GM12801 (cell line): ENCODE results near the gene OPRM1.

Experiments
- TF ChIP-seq, protein P1 (sequence below): IDR thresholded peaks from one replicate; pipeline ENCODE4 v1.5.1; 2011; ENCODE audit warnings: control low read depth; ENCODE audit not compliant: insufficient read length; ENCODE audit errors: extremely low read depth

The OPRM1 gene

DNA sequence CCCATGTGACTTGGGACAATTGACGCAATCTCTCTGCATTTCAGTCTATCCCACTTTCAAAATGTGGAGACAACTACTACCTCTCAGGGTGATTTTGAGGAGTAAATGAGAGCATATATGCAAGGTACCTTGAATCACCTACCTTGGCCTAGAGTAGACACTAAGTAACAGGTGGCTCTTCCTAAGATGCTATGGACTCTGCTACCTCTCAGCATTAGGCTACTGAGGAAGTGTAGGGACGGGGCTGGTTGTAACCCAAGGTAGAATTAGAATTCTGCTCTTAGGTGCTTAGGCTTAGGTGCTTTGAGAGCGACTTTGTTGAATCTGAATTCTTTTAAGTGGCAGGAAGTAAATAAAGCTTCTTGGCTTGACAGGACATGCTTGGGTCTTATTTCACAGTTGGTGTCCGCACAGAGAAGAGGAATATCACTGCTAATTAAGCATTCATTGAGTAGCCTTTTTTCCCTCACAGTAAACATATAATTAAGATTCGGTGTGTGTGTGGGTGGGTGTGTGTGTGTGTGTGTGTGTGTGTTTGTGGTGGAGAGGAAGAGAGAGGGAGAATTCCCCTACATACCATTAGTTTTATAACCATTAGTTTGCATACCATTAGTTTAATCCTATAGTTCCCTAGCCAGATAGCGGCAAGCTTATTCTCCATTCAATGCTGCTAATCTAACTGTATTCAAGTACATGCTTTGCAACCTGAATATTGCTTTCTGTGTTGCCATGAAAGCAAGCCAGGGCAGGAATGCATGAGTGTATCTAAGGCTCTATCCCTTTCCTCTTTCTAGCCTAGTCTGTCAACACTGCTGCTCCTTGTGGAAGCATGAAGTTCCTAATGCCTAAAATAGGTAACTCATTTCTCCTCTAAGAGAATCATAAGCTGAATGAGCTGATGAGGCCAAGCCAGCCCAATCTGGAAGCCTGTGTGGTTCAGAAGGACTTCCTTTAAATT lies 205.0 kb downstream of the OPRM1 start:
- TF ChIP-seq, protein P1, sequence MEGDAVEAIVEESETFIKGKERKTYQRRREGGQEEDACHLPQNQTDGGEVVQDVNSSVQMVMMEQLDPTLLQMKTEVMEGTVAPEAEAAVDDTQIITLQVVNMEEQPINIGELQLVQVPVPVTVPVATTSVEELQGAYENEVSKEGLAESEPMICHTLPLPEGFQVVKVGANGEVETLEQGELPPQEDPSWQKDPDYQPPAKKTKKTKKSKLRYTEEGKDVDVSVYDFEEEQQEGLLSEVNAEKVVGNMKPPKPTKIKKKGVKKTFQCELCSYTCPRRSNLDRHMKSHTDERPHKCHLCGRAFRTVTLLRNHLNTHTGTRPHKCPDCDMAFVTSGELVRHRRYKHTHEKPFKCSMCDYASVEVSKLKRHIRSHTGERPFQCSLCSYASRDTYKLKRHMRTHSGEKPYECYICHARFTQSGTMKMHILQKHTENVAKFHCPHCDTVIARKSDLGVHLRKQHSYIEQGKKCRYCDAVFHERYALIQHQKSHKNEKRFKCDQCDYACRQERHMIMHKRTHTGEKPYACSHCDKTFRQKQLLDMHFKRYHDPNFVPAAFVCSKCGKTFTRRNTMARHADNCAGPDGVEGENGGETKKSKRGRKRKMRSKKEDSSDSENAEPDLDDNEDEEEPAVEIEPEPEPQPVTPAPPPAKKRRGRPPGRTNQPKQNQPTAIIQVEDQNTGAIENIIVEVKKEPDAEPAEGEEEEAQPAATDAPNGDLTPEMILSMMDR = no peak

DNA sequence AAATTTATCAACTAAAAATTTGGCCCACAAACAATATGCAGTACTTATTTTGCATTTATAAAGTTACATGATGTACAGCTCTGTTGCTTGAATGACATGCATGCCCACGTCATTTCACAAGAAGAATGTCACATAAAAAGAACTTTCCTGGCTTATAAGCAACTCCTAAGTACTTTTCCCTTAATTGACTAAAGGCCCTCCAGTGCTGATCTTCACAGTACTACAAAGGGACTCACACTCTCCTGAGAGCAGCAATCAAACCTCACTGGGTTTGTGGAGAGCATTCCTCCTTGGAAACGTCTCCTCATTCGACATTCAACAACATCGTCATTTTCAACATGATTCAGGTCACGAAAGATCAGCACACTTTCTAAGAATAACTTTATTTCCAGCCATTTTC lies 206.5 kb downstream of the OPRM1 start:
- TF ChIP-seq, protein P1 = no peak

DNA sequence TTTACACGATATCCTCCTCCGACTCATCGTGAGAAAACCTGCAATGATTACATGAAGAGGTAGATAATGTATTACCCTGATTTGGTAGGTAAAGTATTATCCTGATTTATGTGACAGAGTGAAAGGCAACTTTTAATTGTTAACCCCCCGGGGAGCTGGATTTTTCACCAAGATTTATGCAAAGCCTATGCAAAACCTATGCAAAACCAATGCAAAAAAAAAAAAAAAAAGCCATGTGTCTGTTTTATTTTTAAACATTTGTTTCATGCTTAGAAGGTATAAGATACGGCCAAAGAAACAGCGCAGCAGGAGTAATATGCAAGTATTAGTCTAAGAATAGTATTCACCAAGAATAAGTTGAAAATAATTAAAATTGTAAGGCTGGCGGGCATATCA lies 207.7 kb downstream of the OPRM1 start:
- TF ChIP-seq, protein P1 = no peak

DNA sequence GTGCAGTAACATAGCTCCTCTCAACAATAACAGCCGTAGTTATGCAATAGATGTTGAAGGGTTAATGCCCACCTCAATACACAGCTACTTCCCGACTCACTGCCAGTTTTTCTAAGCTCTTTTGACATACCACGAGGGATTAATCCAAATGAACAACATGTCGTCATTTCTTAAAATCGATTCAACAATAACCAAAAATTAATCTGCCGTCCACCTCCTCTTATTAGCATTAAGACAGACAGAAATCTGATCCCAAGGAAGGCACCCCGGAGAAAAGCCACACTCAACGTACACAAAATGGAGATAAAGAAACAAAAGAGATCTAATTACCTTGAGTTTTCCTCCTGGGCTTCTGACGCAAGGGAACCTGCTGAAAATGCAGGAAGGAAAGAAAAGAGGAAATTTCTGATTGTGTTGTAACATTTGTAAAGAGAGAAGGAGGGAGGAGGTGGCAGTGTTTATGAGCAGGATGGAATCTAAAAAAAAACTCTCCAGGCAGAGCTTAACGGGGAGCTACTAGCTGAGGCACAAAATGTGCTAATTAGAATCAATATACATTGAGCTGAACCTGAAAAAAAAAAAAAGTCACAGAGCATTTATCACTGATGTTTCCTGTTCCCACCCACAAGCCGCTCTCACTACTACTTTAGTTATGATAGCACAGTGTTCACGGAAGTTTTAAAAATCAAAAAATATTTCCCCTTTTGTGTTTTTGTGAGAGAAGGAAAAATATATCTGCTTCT lies 208.2 kb downstream of the OPRM1 start:
- TF ChIP-seq, protein P1 = no peak

DNA sequence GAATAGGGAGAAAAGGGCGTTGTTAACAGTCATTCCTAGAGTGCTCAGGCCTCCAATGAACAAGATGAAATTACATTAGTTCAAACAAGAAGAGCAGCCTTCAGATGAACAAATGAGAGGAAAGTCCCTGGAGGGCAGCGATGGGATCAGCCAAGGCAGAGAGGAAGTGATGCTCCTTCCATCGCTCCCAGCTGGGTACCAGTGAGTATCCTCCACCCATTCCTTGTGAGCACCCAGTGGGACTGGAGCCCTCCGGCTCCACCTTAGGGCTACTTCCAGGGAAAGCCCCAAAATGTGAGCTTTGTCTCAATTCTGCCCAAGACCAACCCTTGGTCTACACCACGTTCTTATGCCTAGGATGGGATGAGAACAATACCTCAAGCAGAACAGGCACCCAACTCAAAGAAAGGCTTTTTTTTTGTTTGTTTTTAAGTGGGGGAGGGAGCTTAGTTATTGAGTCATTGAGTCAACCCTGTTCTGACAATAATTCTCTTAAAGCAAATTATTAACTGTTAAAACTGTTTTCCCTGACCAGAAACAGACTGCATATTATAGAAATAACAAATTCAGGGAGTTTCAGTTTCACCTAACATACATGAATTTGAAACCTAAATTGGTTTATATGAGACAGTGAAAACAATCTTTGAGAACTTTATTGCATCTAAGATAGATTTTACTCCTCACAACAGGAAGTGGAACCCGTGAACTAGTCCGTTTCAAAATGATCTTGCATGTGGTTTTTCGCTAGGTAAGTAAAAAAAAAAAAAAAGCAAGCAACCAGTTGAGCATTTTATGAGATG lies 210.7 kb downstream of the OPRM1 start:
- TF ChIP-seq, protein P1 = no peak

DNA sequence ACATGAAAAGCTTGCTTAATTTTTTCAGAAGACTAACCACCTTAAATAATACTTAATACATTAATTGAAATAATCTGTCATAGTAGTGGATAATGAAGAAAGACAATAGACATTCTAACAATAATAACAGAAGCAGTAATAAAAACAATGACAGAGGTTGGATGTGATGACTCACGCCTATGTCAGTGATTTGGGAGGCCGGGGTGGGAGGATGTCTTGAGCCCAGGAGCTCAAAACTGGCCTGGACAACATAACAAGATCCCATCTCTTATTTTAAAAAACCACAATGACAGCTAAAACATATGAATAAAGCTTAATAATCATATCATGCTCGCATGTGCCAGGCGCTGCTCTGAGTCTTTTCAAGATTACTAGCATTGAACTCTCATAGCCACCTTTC lies 212.1 kb downstream of the OPRM1 start:
- TF ChIP-seq, protein P1 = no peak

DNA sequence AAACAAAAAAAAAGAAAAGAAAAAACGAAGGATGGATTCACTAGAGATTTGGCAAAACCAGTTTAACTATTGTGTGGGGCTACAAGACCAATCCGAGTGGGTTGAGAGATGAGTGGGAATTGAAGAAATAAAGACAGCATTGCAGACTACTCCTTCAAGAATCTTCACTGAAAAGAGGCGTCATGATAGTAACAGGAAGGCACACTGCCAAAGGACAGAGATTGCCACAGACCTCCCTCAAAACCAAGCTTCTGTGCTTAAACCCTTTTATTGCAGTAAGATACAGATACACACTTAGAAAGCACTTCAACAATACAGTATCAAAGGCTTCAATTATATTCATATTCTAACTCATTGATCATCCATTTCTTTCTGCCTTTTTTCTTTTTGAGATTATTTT lies 213.6 kb downstream of the OPRM1 start:
- TF ChIP-seq, protein P1 = no peak
